NCI-H526 treated with DMSO at 0.1 percent for 48 hours (cell line): ENCODE data around the gene FBXO40.

ENCODE experiments used
- DNase-seq: peaks from one replicate; lab custom pipeline; 2025; lab: John Stamatoyannopoulos, UW

Gene FBXO40

GRCh38 chr3:121621491-121621890 is 28.3 kb downstream of the FBXO40 start:
- no peak for DNase-seq

- DNase-seq, result no peak
These were observed 31.1 kb downstream of the FBXO40 start for GRCh38 chr3:121624147-121624899.

- DNase-seq, result no peak
These were observed 33.3 kb downstream of the FBXO40 start for GRCh38 chr3:121626495-121626894.

GRCh38 chr3:121627211-121627610 is 34.0 kb downstream of the FBXO40 start:
- no peak for DNase-seq

GRCh38 chr3:121627622-121628021 is 34.4 kb downstream of the FBXO40 start:
- DNase-seq, result no peak

GRCh38 chr3:121629601-121630000 is 36.4 kb downstream of the FBXO40 start:
- DNase-seq, result no peak

GRCh38 chr3:121630355-121630754 is 37.2 kb downstream of the FBXO40 start:
- no peak for DNase-seq

GRCh38 chr3:121637922-121638321 is 44.7 kb downstream of the FBXO40 start:
- no peak for DNase-seq

GRCh38 chr3:121641127-121641526 is 47.9 kb downstream of the FBXO40 start:
- DNase-seq, result no peak

- DNase-seq, result no peak
These were observed 49.6 kb downstream of the FBXO40 start for GRCh38 chr3:121642601-121643314.

GRCh38 chr3:121645054-121645453 is 51.9 kb downstream of the FBXO40 start:
- no peak for DNase-seq

GRCh38 chr3:121648219-121648958 is 55.2 kb downstream of the FBXO40 start:
- no peak for DNase-seq

GRCh38 chr3:121649645-121650044 is 56.5 kb downstream of the FBXO40 start:
- DNase-seq, result no peak

- DNase-seq, result no peak
These were observed 58.5 kb downstream of the FBXO40 start for GRCh38 chr3:121651684-121652083.

GRCh38 chr3:121654493-121655385 is 61.6 kb downstream of the FBXO40 start:
- no peak for DNase-seq

GRCh38 chr3:121658716-121659435 is 65.7 kb downstream of the FBXO40 start:
- no peak for DNase-seq

- DNase-seq, result no peak
These were observed 66.4 kb downstream of the FBXO40 start for GRCh38 chr3:121659586-121659985.

GRCh38 chr3:121660356-121661171 is 67.4 kb downstream of the FBXO40 start, which contains the start of gene HCLS1:
Gene HCLS1 (minus strand): TSS chr3:121660903. CDS start chr3:121658347, 2,556 bp downstream.
- no peak for DNase-seq

GRCh38 chr3:121661376-121661775 is 68.2 kb downstream of the FBXO40 start:
- no peak for DNase-seq

- DNase-seq, result no peak
These were observed 69.6 kb downstream of the FBXO40 start for GRCh38 chr3:121662742-121663141.
